ENCODE results near the gene SLC10A6. TPM values are rescaled to one million over a fixed set of nuclear protein-coding genes. Genes with fewer than 3 reads are reported as not detected.

SLC10A6 gene
- total RNA-seq, 1 experiment from 2014 or later = not detected

GRCh38 chr4:86815653-86816052 lies 33.5 kb downstream of the SLC10A6 start:
- in situ Hi-C loops (cut with HindIII; ENCODE audit: low sequenced_read_pairs) = no loop called here
- no peak for DNase-seq (ENCODE audit: low spot score)

GRCh38 chr4:86810847-86811246 lies 38.3 kb downstream of the SLC10A6 start:
- in situ Hi-C loops (cut with HindIII; ENCODE audit: low sequenced_read_pairs) = no loop called here
- no peak for DNase-seq (ENCODE audit: low spot score)

GRCh38 chr4:86809809-86810208 lies 39.4 kb downstream of the SLC10A6 start:
- in situ Hi-C loops (cut with HindIII; ENCODE audit: low sequenced_read_pairs) = no loop called here
- DNase-seq (ENCODE audit: low spot score) = no peak

- in situ Hi-C loops (cut with HindIII; ENCODE audit: low sequenced_read_pairs) = no loop called here
- peak; percentile 20 for DNase-seq (ENCODE audit: low spot score)
These were observed 58.1 kb downstream of the SLC10A6 start for GRCh38 chr4:86791126-86791525.

- no peak for DNase-seq (ENCODE audit: low spot score)
- in situ Hi-C loops (cut with HindIII; ENCODE audit: low sequenced_read_pairs) = no loop called here
These were observed 60.4 kb downstream of the SLC10A6 start for GRCh38 chr4:86788826-86789225.

DNA sequence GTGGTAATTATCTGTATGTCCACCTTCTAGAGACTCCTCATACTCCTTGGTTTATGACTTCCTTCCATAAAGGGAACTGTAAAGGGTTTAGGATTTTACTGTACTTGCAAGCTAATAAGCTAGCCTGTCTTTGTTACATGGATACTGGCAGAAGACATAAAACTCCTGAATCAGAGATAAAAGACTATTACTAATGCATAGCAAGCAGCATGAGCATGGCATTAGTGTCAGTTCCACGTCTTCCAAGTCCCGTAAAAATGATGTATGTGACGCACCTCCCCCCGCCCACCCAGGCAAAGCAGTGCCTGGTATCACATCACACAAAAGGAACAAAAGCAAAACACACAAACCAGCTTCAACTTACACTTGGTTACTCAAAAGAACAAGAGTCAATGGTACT lies 71.0 kb downstream of the SLC10A6 start:
- in situ Hi-C loops (cut with HindIII; ENCODE audit: low sequenced_read_pairs) = no loop called here
- DNase-seq (ENCODE audit: low spot score) = no peak

DNA sequence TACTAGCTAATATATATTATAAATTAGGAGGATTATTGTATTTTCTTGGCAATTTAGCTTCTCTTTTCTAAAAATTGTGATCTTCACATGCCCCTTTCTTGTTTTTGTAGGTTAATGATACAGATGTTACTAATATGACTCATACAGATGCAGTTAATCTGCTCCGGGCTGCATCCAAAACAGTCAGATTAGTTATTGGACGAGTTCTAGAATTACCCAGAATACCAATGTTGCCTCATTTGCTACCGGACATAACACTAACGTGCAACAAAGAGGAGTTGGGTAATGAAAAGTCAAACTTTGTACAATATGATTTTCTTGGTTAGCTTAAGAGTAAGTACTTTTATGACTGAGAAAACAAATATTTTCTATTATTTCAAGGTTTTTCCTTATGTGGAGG lies 74.1 kb downstream of the SLC10A6 start:
- in situ Hi-C loops (cut with HindIII; ENCODE audit: low sequenced_read_pairs) = no loop called here
- DNase-seq (ENCODE audit: low spot score) = no peak

Other genes with a start within 250 kb of the SLC10A6 start
- 0.78 TPM in 1 of 2 replicates, not detected in the other for gene C4orf36, start 43.0 kb upstream of the SLC10A6 start, total RNA-seq (2014; rRNA removed; shearing (Covaris generic))
- gene AFF1, start 85.6 kb upstream of the SLC10A6 start, total RNA-seq (2014; rRNA removed; shearing (Covaris generic)) = 0.61 and 0.68 TPM in 2 replicates